Measurements from ENCODE around the gene SPTSSA. TPM values are rescaled to one million over a fixed set of nuclear protein-coding genes. Genes with fewer than 3 reads are reported as not detected.
A peak's percentile ranks its signal among the peaks of the same experiment; 100 is the strongest.

SPTSSA gene
- total and polyA plus RNA-seq, 10 of the 15 experiments (the other 5 are each of a cell fraction or from before 2014, with no cell fraction given): 9.3 to 37.7 (median 21.0) TPM

- Histone ChIP-seq H3K9me3 (replicated peaks; ENCODE audit: control insufficient read depth, insufficient read depth, low read length) (no peaks in the 10 kb centered on the region), H3K4me1 (ENCODE audit: control insufficient read depth, insufficient read depth, low read length) (no peaks in the 10 kb centered on the region), H3K4me2 (ENCODE audit: control insufficient read depth, insufficient read depth) (no peak overlapping the region), H3K79me2 (ENCODE audit: control insufficient read depth, insufficient read depth, low read length) (no peaks in the 10 kb centered on the region), H3K9ac (ENCODE audit: control insufficient read depth, insufficient read depth, low read length) (no peak overlapping the region), H2AFZ (ENCODE audit: control insufficient read depth, low read depth, low read length) (no peak overlapping the region), H3K27ac (ENCODE audit: control insufficient read depth, insufficient read depth) (no peak overlapping the region), H3K36me3 (ENCODE audit: control insufficient read depth in 2 of 2, insufficient read depth in 2 of 2, low read length in 1 of 2) (no peaks in the 10 kb centered on the region), H4K20me1 (ENCODE audit: control insufficient read depth, insufficient read depth) (no peaks in the 10 kb centered on the region), H3K27me3 (replicated peaks in 1 of 2; ENCODE audit: control insufficient read depth in 2 of 2, insufficient read depth in 2 of 2, low read length in 1 of 2) (no peaks in the 10 kb centered on the region), H3K4me3 (no peak overlapping the region)
- ATAC-seq (peak; percentile 79), DNase-seq (ENCODE audit: low read depth, low spot score) (no peak), FAIRE-seq (no peak)
- in situ Hi-C loops (cut with MboI): no loop called here
- SMC1A ChIA-PET (ENCODE audit: uncharacterized antibody, unreplicated experiment): interaction anchor here (0.6 to 3.1 kb wide), 4 partner anchors 32 to 176 kb away, joined by 3 to 19 read pairs (median 3); no protein-coding TSS in a partner anchor
- CTCF ChIA-PET: interaction anchor here (0.6 to 2.8 kb wide), 5 partner anchors 40 to 1801 kb away, joined by 3 to 28 read pairs (median 4); no protein-coding TSS in a partner anchor
- TF ChIP-seq, protein P1, sequence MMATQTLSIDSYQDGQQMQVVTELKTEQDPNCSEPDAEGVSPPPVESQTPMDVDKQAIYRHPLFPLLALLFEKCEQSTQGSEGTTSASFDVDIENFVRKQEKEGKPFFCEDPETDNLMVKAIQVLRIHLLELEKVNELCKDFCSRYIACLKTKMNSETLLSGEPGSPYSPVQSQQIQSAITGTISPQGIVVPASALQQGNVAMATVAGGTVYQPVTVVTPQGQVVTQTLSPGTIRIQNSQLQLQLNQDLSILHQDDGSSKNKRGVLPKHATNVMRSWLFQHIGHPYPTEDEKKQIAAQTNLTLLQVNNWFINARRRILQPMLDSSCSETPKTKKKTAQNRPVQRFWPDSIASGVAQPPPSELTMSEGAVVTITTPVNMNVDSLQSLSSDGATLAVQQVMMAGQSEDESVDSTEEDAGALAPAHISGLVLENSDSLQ (IDR thresholded peaks at IDR 0.05): no peak
- TF ChIP-seq RAD21 (IDR thresholded peaks at IDR 0.05; ENCODE audit: insufficient read depth, low read depth, low read length): peak; percentile 75
- no peak for TF ChIP-seq KLF5 (IDR thresholded peaks at IDR 0.05; ENCODE audit: partially characterized antibody)
- no peak for TF ChIP-seq CBFB (IDR thresholded peaks at IDR 0.05; ENCODE audit: low read depth)
- peak; percentile 50; the same call in 1 of the 2 replicates for TF ChIP-seq SMC3 (IDR thresholded peaks at IDR 0.05; ENCODE audit: borderline replicate concordance, low read length)
- no peak for TF ChIP-seq WRNIP1 (IDR thresholded peaks at IDR 0.05; ENCODE audit: borderline replicate concordance, low read depth, low read length)
- TF ChIP-seq POU2F2 (IDR thresholded peaks at IDR 0.05; ENCODE audit: borderline replicate concordance, low read depth, low read length): no peak
- TF ChIP-seq MTA3 (IDR thresholded peaks at IDR 0.05; ENCODE audit: borderline replicate concordance, low read length): no peak
- TF ChIP-seq, protein P2, sequence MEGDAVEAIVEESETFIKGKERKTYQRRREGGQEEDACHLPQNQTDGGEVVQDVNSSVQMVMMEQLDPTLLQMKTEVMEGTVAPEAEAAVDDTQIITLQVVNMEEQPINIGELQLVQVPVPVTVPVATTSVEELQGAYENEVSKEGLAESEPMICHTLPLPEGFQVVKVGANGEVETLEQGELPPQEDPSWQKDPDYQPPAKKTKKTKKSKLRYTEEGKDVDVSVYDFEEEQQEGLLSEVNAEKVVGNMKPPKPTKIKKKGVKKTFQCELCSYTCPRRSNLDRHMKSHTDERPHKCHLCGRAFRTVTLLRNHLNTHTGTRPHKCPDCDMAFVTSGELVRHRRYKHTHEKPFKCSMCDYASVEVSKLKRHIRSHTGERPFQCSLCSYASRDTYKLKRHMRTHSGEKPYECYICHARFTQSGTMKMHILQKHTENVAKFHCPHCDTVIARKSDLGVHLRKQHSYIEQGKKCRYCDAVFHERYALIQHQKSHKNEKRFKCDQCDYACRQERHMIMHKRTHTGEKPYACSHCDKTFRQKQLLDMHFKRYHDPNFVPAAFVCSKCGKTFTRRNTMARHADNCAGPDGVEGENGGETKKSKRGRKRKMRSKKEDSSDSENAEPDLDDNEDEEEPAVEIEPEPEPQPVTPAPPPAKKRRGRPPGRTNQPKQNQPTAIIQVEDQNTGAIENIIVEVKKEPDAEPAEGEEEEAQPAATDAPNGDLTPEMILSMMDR (IDR thresholded peaks at IDR 0.05 in 2 of 3, conservative IDR thresholded peaks at IDR 0.05 in 1 of 3; ENCODE audit: control insufficient read depth in 2 of 3, extremely low read depth in 1 of 3, insufficient read depth in 1 of 3, low read depth in 3 of 3, low read length in 3 of 3): peak; percentile 49 to 68 (median 59); a peak in 5 of 6 replicates
- no peak for TF ChIP-seq MYC (IDR thresholded peaks at IDR 0.05; ENCODE audit: insufficient read depth, insufficient read length, insufficient replicate concordance, low read length, severe bottlenecking)
- no TSS peak for BruUV-seq (replicated peaks)
- POLR2A ChIA-PET: interaction anchor here (0.6 to 1.1 kb wide), 2 partner anchors 170 to 323 kb away, joined by 3 read pairs; no protein-coding TSS in a partner anchor
- intact Hi-C loops (cut with micrococcal nuclease; ENCODE audit: unreplicated experiment): loop anchor here (1.0 to 2.0 kb wide), 2 partner anchors 168 to 176 kb away; no protein-coding TSS in a partner anchor
- RAD21 ChIA-PET (ENCODE audit: unreplicated experiment): interaction anchor here (3.2 kb wide), 1 partner anchor 168 kb away, joined by 19 read pairs; no protein-coding TSS in a partner anchor
- 41% methylated on average over 6 of the region's 6 CpGs for WGBS (ENCODE audit: insufficient coverage, insufficient replicate concordance, low lambda C conversion rate, missing lambda C conversion rate)
Measured at GRCh38 chr14:34498684-34499412, 36.8 kb upstream of the SPTSSA start.
